ENCODE results near the gene LUM.

The LUM gene

GRCh38 chr12:91074851-91075250 lies 36.4 kb downstream of the LUM start:
- DNase-seq (ENCODE audit: low read depth in 2 of 2): no peak

- no peak for DNase-seq (ENCODE audit: low read depth in 2 of 2)
Measured at GRCh38 chr12:91074154-91074709, 37.1 kb downstream of the LUM start.

- DNase-seq (ENCODE audit: low read depth in 2 of 2): no peak
Measured at GRCh38 chr12:91073426-91073825, 37.9 kb downstream of the LUM start.

GRCh38 chr12:91072931-91073330 lies 38.4 kb downstream of the LUM start:
- DNase-seq (ENCODE audit: low read depth in 2 of 2): no peak

GRCh38 chr12:91070936-91071335 lies 40.4 kb downstream of the LUM start:
- no peak for DNase-seq (ENCODE audit: low read depth in 2 of 2)

- DNase-seq (ENCODE audit: low read depth in 2 of 2): no peak
Measured at GRCh38 chr12:91065396-91065795, 45.9 kb downstream of the LUM start.

- no peak for DNase-seq (ENCODE audit: low read depth in 2 of 2)
Measured at GRCh38 chr12:91064640-91065039, 46.7 kb downstream of the LUM start.

- DNase-seq (ENCODE audit: low read depth in 2 of 2): no peak
Measured at GRCh38 chr12:91061091-91061490, 50.2 kb downstream of the LUM start.

- no peak for DNase-seq (ENCODE audit: low read depth in 2 of 2)
Measured at GRCh38 chr12:91059211-91059610, 52.1 kb downstream of the LUM start.

GRCh38 chr12:91058786-91059185 lies 52.5 kb downstream of the LUM start:
- DNase-seq (ENCODE audit: low read depth in 2 of 2): no peak

- DNase-seq (ENCODE audit: low read depth in 2 of 2): no peak
Measured at GRCh38 chr12:91057368-91058165, 53.7 kb downstream of the LUM start, which contains the start of gene KERA. Gene KERA (minus strand): TSS chr12:91058024. CDS start chr12:91056281, 1,743 bp downstream.

- DNase-seq (ENCODE audit: low read depth in 2 of 2): no peak
Measured at GRCh38 chr12:91056488-91056887, 54.8 kb downstream of the LUM start.

- no peak for DNase-seq (ENCODE audit: low read depth in 2 of 2)
Measured at GRCh38 chr12:91055976-91056375, 55.3 kb downstream of the LUM start.

- no peak for DNase-seq (ENCODE audit: low read depth in 2 of 2)
Measured at GRCh38 chr12:91053951-91054715, 57.2 kb downstream of the LUM start.
